RPMI7951 (cell line): ENCODE measurements around the gene SIPA1L2. TPM values are rescaled to one million over a fixed set of nuclear protein-coding genes. Genes with fewer than 3 reads are reported as not detected.

Source experiments
- DNase-seq: peaks from one replicate; pipeline ENCODE4 v3.0.0-alpha.2; 2012; ENCODE audit warnings: low read depth
- total RNA-seq: library from RNA; depleted of rRNA; stranded (reverse); fragments of >200 nt; shearing (Covaris generic); gene quantifications from 2 replicates; pipeline ENCODE4 v1.2.3, GENCODE V29; 2014; rRNA removed

SIPA1L2 gene
- total RNA-seq, 1 experiment from 2014 or later: 21.0 TPM

- peak; percentile 50 for DNase-seq
These were observed 39.9 kb downstream of the SIPA1L2 start for GRCh38 chr1:232589812-232590743.

DNA sequence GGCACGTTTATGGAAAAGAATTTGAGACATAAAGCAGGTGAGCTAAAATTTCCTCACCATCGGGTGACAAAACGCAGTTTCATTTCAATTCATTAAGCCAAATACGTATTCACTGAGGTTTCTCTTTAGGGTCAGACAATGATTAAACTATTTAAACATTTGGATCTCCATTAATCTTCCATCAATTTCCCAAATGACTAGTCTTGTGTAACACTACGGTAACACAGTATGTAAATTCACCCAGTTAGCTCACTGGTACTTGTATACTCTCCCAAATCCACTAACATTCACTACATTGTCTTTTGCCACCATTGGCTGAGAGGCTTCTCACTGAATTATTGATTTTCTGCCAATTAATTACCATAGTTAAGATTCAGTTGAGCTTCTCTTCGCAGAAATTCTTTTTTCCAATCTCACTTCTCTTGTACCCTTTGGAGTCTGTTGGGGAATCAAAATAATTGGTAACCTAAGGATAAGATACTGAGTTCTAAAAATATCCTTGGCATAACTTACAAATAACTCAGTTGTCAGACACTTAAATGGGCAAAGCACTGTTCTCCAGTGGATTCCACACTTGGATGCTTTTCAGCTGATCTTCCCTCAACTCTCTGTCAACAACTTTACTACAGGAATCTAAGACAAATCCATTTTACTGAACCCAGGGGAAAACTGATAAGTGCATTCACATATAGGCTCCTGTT lies 40.7 kb downstream of the SIPA1L2 start:
- DNase-seq: no peak

GRCh38 chr1:232587141-232588008 lies 42.6 kb downstream of the SIPA1L2 start:
- DNase-seq: no peak

- no peak for DNase-seq
These were observed 43.3 kb downstream of the SIPA1L2 start for GRCh38 chr1:232586679-232587078.

- DNase-seq: no peak
These were observed 44.4 kb downstream of the SIPA1L2 start for GRCh38 chr1:232585486-232585885.

DNA sequence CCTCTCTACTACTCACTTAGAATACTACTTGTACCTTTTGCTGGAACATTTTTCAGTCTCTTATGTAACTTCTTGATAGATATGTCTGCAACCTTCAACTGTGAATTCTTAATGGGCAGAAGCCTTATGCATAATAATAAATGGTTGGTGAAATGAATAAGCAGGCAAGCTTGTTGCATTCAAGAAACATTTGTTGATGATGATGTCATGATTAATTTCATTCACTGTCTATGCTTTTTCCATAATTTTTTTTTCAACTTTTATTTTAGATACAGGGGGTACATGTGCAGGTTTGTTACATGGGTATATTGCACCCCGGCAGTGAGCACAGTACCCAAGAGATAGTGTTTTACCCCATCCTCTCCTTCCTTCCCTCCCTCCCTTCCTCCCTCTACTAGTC lies 48.0 kb downstream of the SIPA1L2 start:
- DNase-seq: no peak

Other genes with a start within 250 kb of the SIPA1L2 start
- gene MAP10, start 175.3 kb upstream of the SIPA1L2 start, total RNA-seq: 4.9 and 7.3 TPM in 2 replicates